Endothelial cell of umbilical vein (primary cell): Measurements from ENCODE around the gene ARMC3. TPM values are rescaled to one million over a fixed set of nuclear protein-coding genes. Genes with fewer than 3 reads are reported as not detected.

Experiments used
- BruUV-seq: library from RNA; stranded (reverse); fragments of 400-500 nt; replicated peaks from 2 replicates; lab custom pipeline; 2021; lab: Mats Ljungman, UMichigan
- CTCF ChIA-PET: fragments of 300-600, 350-600 bp; sonication (Branson Sonifier 250); formaldehyde crosslinking; loops from one replicate; lab custom pipeline; 2021; ENCODE audit warnings: antibody characterized with exemption, inconsistent platforms; lab: Charles Lee
- POLR2A ChIA-PET: fragments of 300-600, 350-600 bp; sonication (Branson Sonifier 250); formaldehyde crosslinking; loops from one replicate; lab custom pipeline; 2021; ENCODE audit warnings: antibody characterized with exemption, inconsistent platforms; lab: Charles Lee
- DNase-seq: peaks from one replicate; pipeline ENCODE4 v3.0.0-alpha.2; 2011; ENCODE audit warnings: low read depth, low spot score
- FAIRE-seq: peaks from 2 replicates; lab custom pipeline; 2011; peaks lifted over from hg19 to GRCh38; lab: Jason Lieb, UNC
- H2AFZ ChIP-seq: 2 replicates; pipeline ENCODE4 v1.6.0; 2012; ENCODE audit warnings: low read depth, low read length, control low read depth, inconsistent platforms
- H3K27ac ChIP-seq: 2 replicates; pipeline ENCODE4 v1.5.1; 2011; ENCODE audit warnings: low read depth, mild to moderate bottlenecking, control low read depth, low read length, moderate library complexity; ENCODE audit not compliant: insufficient read depth
- H3K27me3 ChIP-seq, 2 experiments: 2 replicates each; pipeline versions ENCODE4 v1.6.0 to v1.6.1; 2011; ENCODE audit warnings: low read length in 2 of 2, mixed read lengths in 1 of 2; ENCODE audit not compliant: control insufficient read depth in 2 of 2, insufficient read depth in 2 of 2
- H3K36me3 ChIP-seq, 2 experiments: 2 replicates in 1 of 2; 3 replicates in 1 of 2; pipeline ENCODE4 v1.5.1; 2011; ENCODE audit warnings: low read length in 2 of 2, mild to moderate bottlenecking in 1 of 2, moderate library complexity in 1 of 2; ENCODE audit not compliant: control insufficient read depth in 2 of 2, insufficient read depth in 2 of 2; ENCODE audit errors: extremely low read depth in 1 of 2
- H3K4me1 ChIP-seq: 3 replicates; pipeline ENCODE4 v1.5.1; 2011; ENCODE audit warnings: mild to moderate bottlenecking, low read length; ENCODE audit not compliant: control insufficient read depth, insufficient read depth; ENCODE audit errors: extremely low read depth
- H3K4me2 ChIP-seq: 2 replicates; pipeline ENCODE4 v1.6.1; 2011; ENCODE audit warnings: low read length, control low read depth, mixed read lengths; ENCODE audit not compliant: insufficient read depth
- H3K4me3 ChIP-seq, 3 experiments: fragments of 200-600 bp in 1 of 3; sonication (generic), shearing (Covaris generic) in 1 of 3; replicated peaks in 1 of 3; 2 replicates each; pipeline ENCODE4 v1.5.1; 2011 to 2016; ENCODE audit warnings: control low read depth in 3 of 3, low read length in 3 of 3, mild to moderate bottlenecking in 2 of 3, inconsistent platforms in 1 of 3, low read depth in 1 of 3, moderate library complexity in 1 of 3; ENCODE audit not compliant: insufficient read depth in 1 of 3
- H3K79me2 ChIP-seq: 2 replicates; pipeline ENCODE4 v1.6.0; 2012; ENCODE audit warnings: low read length, inconsistent platforms; ENCODE audit not compliant: control insufficient read depth, insufficient read depth
- H3K9ac ChIP-seq: replicated peaks from 2 replicates; pipeline ENCODE3; 2011; ENCODE audit warnings: low read length, control low read depth; ENCODE audit not compliant: insufficient read depth; ENCODE audit errors: extremely low read depth
- H3K9me1 ChIP-seq: replicated peaks from 3 replicates; pipeline ENCODE4 v1.6.0; 2011; ENCODE audit warnings: mild to moderate bottlenecking, low read length; ENCODE audit not compliant: control insufficient read depth, insufficient read depth; ENCODE audit errors: extremely low read depth
- H3K9me3 ChIP-seq: replicated peaks from 2 replicates; pipeline ENCODE4 v1.5.1; 2012; ENCODE audit warnings: low read length, inconsistent platforms; ENCODE audit not compliant: control insufficient read depth, insufficient read depth
- H4K20me1 ChIP-seq: replicated peaks from 2 replicates; pipeline ENCODE3; 2011; ENCODE audit warnings: mild to moderate bottlenecking, low read length; ENCODE audit not compliant: control insufficient read depth, insufficient read depth; ENCODE audit errors: extremely low read depth
- EZH2 ChIP-seq: IDR thresholded peaks from 2 replicates; pipeline ENCODE4 v1.6.1; 2012; ENCODE audit warnings: borderline replicate concordance, low read depth, mild to moderate bottlenecking, moderate library complexity, low read length, inconsistent platforms; ENCODE audit not compliant: severe bottlenecking
- FOS ChIP-seq: IDR thresholded peaks from 2 replicates; pipeline ENCODE4 v1.6.1; 2011; ENCODE audit warnings: mild to moderate bottlenecking, low read length, moderate library complexity, borderline replicate concordance; ENCODE audit not compliant: insufficient read depth
- GATA2 ChIP-seq: IDR thresholded peaks from 2 replicates; pipeline ENCODE4 v1.7.0; 2011; ENCODE audit warnings: low read depth, mild to moderate bottlenecking, moderate library complexity, mixed read lengths, low read length; ENCODE audit not compliant: insufficient read length, insufficient read depth
- JUN ChIP-seq: IDR thresholded peaks from 2 replicates; pipeline ENCODE4 v1.6.1; 2011; ENCODE audit warnings: borderline replicate concordance, low read depth; ENCODE audit not compliant: insufficient read length, insufficient read depth
- MAX ChIP-seq: IDR thresholded peaks from 2 replicates; pipeline ENCODE4 v1.6.1; 2011; ENCODE audit not compliant: insufficient read depth, insufficient read length
- MYC ChIP-seq: IDR thresholded peaks from one replicate; pipeline ENCODE4 v1.6.1; 2011; ENCODE audit warnings: mild to moderate bottlenecking, low read depth, low read length
- POLR2A ChIP-seq: IDR thresholded peaks from 2 replicates; pipeline ENCODE4 v1.6.1; 2012; ENCODE audit warnings: low read depth, mild to moderate bottlenecking, control low read depth, low read length
- POLR2AphosphoS5 ChIP-seq: IDR thresholded peaks from 2 replicates; pipeline ENCODE4 v1.6.1; 2012; ENCODE audit warnings: low read depth, mild to moderate bottlenecking, control low read depth, low read length, moderate library complexity; ENCODE audit not compliant: insufficient read depth
- dilution Hi-C: fragments of 300-500 bp; cut with MboI; formaldehyde crosslinking; loops from one replicate; pipeline ENCODE4 v1.15.0; 2019; ENCODE audit warnings: low sequenced_read_pairs; ENCODE audit not compliant: extremely low pct_ligation_motif_present
- intact Hi-C: fragments of 100-400 bp; cut with micrococcal nuclease; formaldehyde crosslinking; loops from one replicate; pipeline ENCODE4 v1.10.0; 2022
- polyA plus RNA-seq, 4 experiments: library from polyadenylated mRNA; depleted of rRNA in 3 of 4; stranded (reverse) in 3 of 4; unstranded in 1 of 4; fragments of >200 nt; gene quantifications; 2 replicates each; pipeline versions ENCODE4 v1.2.1 to v1.2.3, GENCODE V29; 2011 to 2012; ENCODE audit warnings: missing spikeins in 1 of 4
- total RNA-seq: library from RNA; stranded (reverse); gene quantifications from 2 replicates; pipeline ENCODE4 v1.2.3, GENCODE V29; 2021
- TF ChIP-seq, protein P1 (sequence below), 2 donors: IDR thresholded peaks; 1 replicate in 1 of 2; 2 replicates in 1 of 2; pipeline ENCODE4 v1.5.1; 2011; ENCODE audit warnings: low read length in 2 of 2, mild to moderate bottlenecking in 2 of 2, moderate library complexity in 2 of 2, control low read depth in 1 of 2, inconsistent platforms in 1 of 2, low read depth in 1 of 2; ENCODE audit not compliant: insufficient read depth in 1 of 2; ENCODE audit errors: extremely low read depth in 1 of 2

ARMC3 gene
- total and polyA plus RNA-seq, 2 donors (not counting 3 experiments of a cell fraction or from before 2014, with no cell fraction given) = not detected

DNA sequence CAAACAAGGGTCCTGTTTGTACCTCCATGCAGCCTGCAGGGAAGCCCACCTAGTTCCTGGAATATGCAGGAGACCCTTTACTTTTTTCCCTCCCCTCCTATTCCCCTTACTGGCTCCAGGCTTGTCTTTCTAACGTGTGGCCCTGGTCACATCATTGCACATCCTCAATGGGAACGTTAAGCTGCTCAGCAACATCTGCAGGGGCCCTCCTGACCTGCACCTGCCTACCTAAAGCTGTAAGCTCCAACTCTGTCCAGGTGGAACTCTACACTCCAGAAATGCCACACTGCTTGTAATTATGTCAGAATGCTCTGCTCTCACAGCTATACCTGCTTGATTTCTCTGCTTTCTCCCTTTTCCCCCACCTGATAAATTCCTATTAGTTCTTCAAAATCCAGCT, 72.1 kb downstream of the ARMC3 start:
- no peaks in the 10 kb centered on the region for H4K20me1 ChIP-seq
- H3K9ac ChIP-seq = no peak overlapping the region
- no TSS peak for BruUV-seq
- no peak overlapping the region for H2AFZ ChIP-seq
- no peaks in the 10 kb centered on the region for H3K9me3 ChIP-seq
- no peak overlapping the region for H3K4me2 ChIP-seq
- FAIRE-seq (no peak), DNase-seq (no peak)
- ChIA-PET POLR2A (no interaction called here), CTCF (interaction anchor here (1.1 kb wide), 1 partner anchor 11 kb away, joined by 5 read pairs; no protein-coding TSS in a partner anchor)
- no peaks in the 10 kb centered on the region for H3K36me3 ChIP-seq
- no peak overlapping the region for H3K4me3 ChIP-seq
- H3K79me2 ChIP-seq = no peaks in the 10 kb centered on the region
- H3K9me1 ChIP-seq = no peaks in the 10 kb centered on the region
- TF ChIP-seq FOS (no peak), EZH2 (no peak), MAX (no peak), GATA2 (no peak), POLR2AphosphoS5 (no peak), POLR2A (no peak), JUN (no peak), MYC (no peak)
- TF ChIP-seq, protein P1, sequence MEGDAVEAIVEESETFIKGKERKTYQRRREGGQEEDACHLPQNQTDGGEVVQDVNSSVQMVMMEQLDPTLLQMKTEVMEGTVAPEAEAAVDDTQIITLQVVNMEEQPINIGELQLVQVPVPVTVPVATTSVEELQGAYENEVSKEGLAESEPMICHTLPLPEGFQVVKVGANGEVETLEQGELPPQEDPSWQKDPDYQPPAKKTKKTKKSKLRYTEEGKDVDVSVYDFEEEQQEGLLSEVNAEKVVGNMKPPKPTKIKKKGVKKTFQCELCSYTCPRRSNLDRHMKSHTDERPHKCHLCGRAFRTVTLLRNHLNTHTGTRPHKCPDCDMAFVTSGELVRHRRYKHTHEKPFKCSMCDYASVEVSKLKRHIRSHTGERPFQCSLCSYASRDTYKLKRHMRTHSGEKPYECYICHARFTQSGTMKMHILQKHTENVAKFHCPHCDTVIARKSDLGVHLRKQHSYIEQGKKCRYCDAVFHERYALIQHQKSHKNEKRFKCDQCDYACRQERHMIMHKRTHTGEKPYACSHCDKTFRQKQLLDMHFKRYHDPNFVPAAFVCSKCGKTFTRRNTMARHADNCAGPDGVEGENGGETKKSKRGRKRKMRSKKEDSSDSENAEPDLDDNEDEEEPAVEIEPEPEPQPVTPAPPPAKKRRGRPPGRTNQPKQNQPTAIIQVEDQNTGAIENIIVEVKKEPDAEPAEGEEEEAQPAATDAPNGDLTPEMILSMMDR (IDR thresholded peaks at IDR 0.05; ENCODE audit: extremely low read depth in 1 of 2, insufficient read depth in 1 of 2, low read depth in 1 of 2, low read length in 2 of 2) = no peak
- peaks cover 4 to 36% of the 10 kb centered on the region in 2 experiments for H3K27me3 ChIP-seq
- dilution Hi-C loops = no loop called here
- no peaks in the 10 kb centered on the region for H3K4me1 ChIP-seq
- no peak overlapping the region for H3K27ac ChIP-seq
- intact Hi-C loops = no loop called here
